Measurements from ENCODE around the gene WDR4. TPM values are rescaled to one million over a fixed set of nuclear protein-coding genes. Genes with fewer than 3 reads are reported as not detected.
"Not testable (repeated sequence)": the region's sequence is repeated elsewhere in the genome, so short reads cannot be mapped to it uniquely, and the experiment has no call there.

The WDR4 gene
- total and polyA plus RNA-seq, 9 of the 15 experiments (the other 6 are each of a cell fraction or from before 2014, with no cell fraction given): 5.4 to 95.4 (median 32.1) TPM

GRCh38 chr21:42818328-42818749 lies 61.0 kb downstream of the WDR4 start (continued):
- TF ChIP-seq FOXP4 (CRISPR knock-in tag; IDR thresholded peaks at IDR 0.05; ENCODE audit: borderline replicate concordance) (no peak), PTRF (tag; IDR thresholded peaks at IDR 0.05) (no peak), MAZ (CRISPR knock-in tag; conservative IDR thresholded peaks at IDR 0.05 in 1 of 2, IDR thresholded peaks at IDR 0.05 in 1 of 2) (0 out of 4 replicates have a peak, but pooled peaks of 1 of the 2 experiments have one; percentile 22), DACH1 (IDR thresholded peaks at IDR 0.05; ENCODE audit: partially characterized antibody) (peak; percentile 64)

GRCh38 chr21:42815217-42815616 lies 64.1 kb downstream of the WDR4 start:
- ATAC-seq: no peak
- Histone ChIP-seq H4K20me1 (replicated peaks; ENCODE audit: control insufficient read depth, insufficient read depth, low read length) (no peaks in the 10 kb centered on the region), H3K4me1 (replicated peaks in 1 of 2; ENCODE audit: control insufficient read depth in 2 of 2, insufficient read depth in 2 of 2, low read length in 2 of 2) (no peaks in the 10 kb centered on the region), H3K4me3 (no peak overlapping the region), H3K79me2 (ENCODE audit: control insufficient read depth, insufficient read depth, low read length) (no peaks in the 10 kb centered on the region), H3K4me2 (ENCODE audit: insufficient read depth, low read length) (no peak overlapping the region), H3K9ac (ENCODE audit: insufficient read depth in 1 of 2, low read depth in 2 of 2, low read length in 2 of 2) (no peak overlapping the region), H2AFZ (ENCODE audit: low read depth, low read length) (no peak overlapping the region), H3K36me3 (ENCODE audit: control insufficient read depth, insufficient read depth, low read length) (no peaks in the 10 kb centered on the region), H3K9me3 (replicated peaks; ENCODE audit: control insufficient read depth, insufficient read depth, low read depth, low read length) (no peaks in the 10 kb centered on the region), H3K9me1 (ENCODE audit: control insufficient read depth, insufficient read depth, low read length) (no peaks in the 10 kb centered on the region), H3K27me3 (ENCODE audit: control insufficient read depth in 2 of 2, insufficient read depth in 2 of 2, low read length in 2 of 2) (peaks cover 7 to 17% of the 10 kb centered on the region in 2 experiments; a peak in 3 of 5 replicates), H3K27ac (ENCODE audit: extremely low read depth, low read depth, low read length) (no peak overlapping the region)
- TF ChIP-seq ZFP36 (IDR thresholded peaks at IDR 0.05; ENCODE audit: low read depth, low read length, partially characterized antibody) (peak; percentile 22), NCOA6 (IDR thresholded peaks at IDR 0.05) (no peak), SAFB (IDR thresholded peaks at IDR 0.05; ENCODE audit: borderline replicate concordance, low read depth, low read length) (no peak), MED1 (CRISPR knock-in tag; IDR thresholded peaks at IDR 0.05; ENCODE audit: borderline replicate concordance) (no peak)
- CTCF ChIA-PET (ENCODE audit: low intra/inter-chr PET ratio): no interaction called here
- intact Hi-C loops (cut with micrococcal nuclease) (loop anchor here (5.0 kb wide), 2 partner anchors 223 to 278 kb away; no protein-coding TSS in a partner anchor), in situ Hi-C loops (cut with MboI) (loop anchor here (10.0 kb wide), 1 partner anchor 220 kb away; no protein-coding TSS in a partner anchor)
- FAIRE-seq: no peak
- WGBS (ENCODE audit: insufficient coverage, low coverage, missing lambda C conversion rate): 3% methylated on average over 1 of the region's 1 CpG
- POLR2A ChIA-PET: interaction anchor here (0.6 kb wide), 2 partner anchors 351 to 421 kb away, joined by 3 to 4 read pairs; no protein-coding TSS in a partner anchor
- BruUV-seq (replicated peaks): no TSS peak
- no peak for DNase-seq (ENCODE audit: extremely low read depth in 1 of 4, low spot score in 3 of 4)

GRCh38 chr21:42812528-42813241 lies 66.7 kb downstream of the WDR4 start:
- peaks cover 22 to 31% of the 10 kb centered on the region in 2 experiments for H3K27me3 ChIP-seq (ENCODE audit: control insufficient read depth in 2 of 2, insufficient read depth in 2 of 2, low read length in 2 of 2)
- POLR2A ChIA-PET: interaction anchor here (0.7 to 1.0 kb wide), 3 partner anchors 16 to 216 kb away, joined by 3 read pairs; no protein-coding TSS in a partner anchor
- H3K27ac ChIP-seq (ENCODE audit: extremely low read depth, low read depth, low read length); FAIRE-seq; H4K20me1 ChIP-seq (replicated peaks; ENCODE audit: control insufficient read depth, insufficient read depth, low read length); ATAC-seq; H3K4me2 ChIP-seq (ENCODE audit: insufficient read depth, low read length); H3K79me2 ChIP-seq (ENCODE audit: control insufficient read depth, insufficient read depth, low read length); BruUV-seq (replicated peaks); H3K4me1 ChIP-seq (replicated peaks in 1 of 2; ENCODE audit: control insufficient read depth in 2 of 2, insufficient read depth in 2 of 2, low read length in 2 of 2); intact Hi-C loops (cut with micrococcal nuclease); H3K9me1 ChIP-seq (ENCODE audit: control insufficient read depth, insufficient read depth, low read length); H3K36me3 ChIP-seq (ENCODE audit: control insufficient read depth, insufficient read depth, low read length); DNase-seq (ENCODE audit: extremely low read depth in 1 of 4, low spot score in 3 of 4); H2AFZ ChIP-seq (ENCODE audit: low read depth, low read length); H3K9me3 ChIP-seq (replicated peaks; ENCODE audit: control insufficient read depth, insufficient read depth, low read depth, low read length); H3K4me3 ChIP-seq; CTCF ChIA-PET (ENCODE audit: low intra/inter-chr PET ratio); H3K9ac ChIP-seq (ENCODE audit: insufficient read depth in 1 of 2, low read depth in 2 of 2, low read length in 2 of 2): not testable (repeated sequence)
- in situ Hi-C loops (cut with MboI): loop anchor here (10.0 kb wide), 1 partner anchor 218 kb away; no protein-coding TSS in a partner anchor
- WGBS (ENCODE audit: insufficient coverage, low coverage, missing lambda C conversion rate): 1% methylated on average over 5 of the region's 5 CpGs
